K562 (cell line): ENCODE measurements around the gene METTL25B. TPM values are rescaled to one million over a fixed set of nuclear protein-coding genes. Genes with fewer than 3 reads are reported as not detected.
A peak's percentile ranks its signal among the peaks of the same experiment; 100 is the strongest.

ENCODE experiments used
- E2F1 ChIP-seq: sonication (generic); formaldehyde crosslinking; IDR thresholded peaks from 2 replicates; pipeline ENCODE4 v1.8.1; 2023; ENCODE audit warnings: mild to moderate bottlenecking, missing genetic modification reagents, moderate library complexity
- FOSL1 ChIP-seq: fragments of 200-800 bp; sonication (Bioruptor generic); conservative IDR thresholded peaks from 2 replicates; pipeline ENCODE4 v1.6.1; 2016; ENCODE audit warnings: missing genetic modification characterization, missing compliant biosample characterization
- HDAC1 ChIP-seq, 2 experiments: fragments of 450-650 bp; IDR thresholded peaks; 2 replicates each; pipeline ENCODE4 v1.6.1; 2016 to 2017; ENCODE audit warnings: inconsistent platforms in 1 of 2, mild to moderate bottlenecking in 1 of 2, moderate library complexity in 1 of 2
- JUN ChIP-seq, 2 experiments: sonication (generic) in 1 of 2; formaldehyde crosslinking in 1 of 2; IDR thresholded peaks; 2 replicates each; pipeline versions ENCODE4 v1.6.1 to v1.8.0; 2012 to 2022; ENCODE audit warnings: borderline replicate concordance in 2 of 2, mild to moderate bottlenecking in 2 of 2, improper control_type of control experiment in 1 of 2, low read depth in 1 of 2, low read length in 1 of 2, missing genetic modification reagents in 1 of 2
- KDM1A ChIP-seq, 2 experiments: fragments of 450-650 bp; IDR thresholded peaks; 2 replicates each; pipeline ENCODE4 v1.6.1; 2016; ENCODE audit warnings: mild to moderate bottlenecking in 2 of 2
- MECOM ChIP-seq: fragments of 250-450 bp; sonication (Bioruptor Pico); IDR thresholded peaks from 2 replicates; pipeline ENCODE4 v1.8.0; 2022; ENCODE audit warnings: inconsistent platforms
- RAD21 ChIP-seq, 2 experiments: fragments of 250-450 bp in 1 of 2; fragments of 450-650 bp in 1 of 2; sonication (Bioruptor Pico) in 1 of 2; formaldehyde crosslinking in 1 of 2; IDR thresholded peaks in 1 of 2; conservative IDR thresholded peaks in 1 of 2; 2 replicates each; pipeline versions ENCODE4 v1.4.0 to v1.8.0; 2020 to 2022; ENCODE audit warnings: mild to moderate bottlenecking in 2 of 2, moderate library complexity in 1 of 2
- RBM39 ChIP-seq: fragments of 200-400 bp; formaldehyde crosslinking; optimal IDR thresholded peaks from 2 replicates; pipeline ENCODE3; 2018; ENCODE audit warnings: low read depth, low read length
- REST ChIP-seq, 2 experiments: fragments of 450-650 bp; formaldehyde crosslinking in 1 of 2; IDR thresholded peaks; 2 replicates each; pipeline versions ENCODE4 v1.4.0 to v1.6.1; 2014 to 2020; ENCODE audit warnings: mild to moderate bottlenecking in 2 of 2, borderline replicate concordance in 1 of 2, low read depth in 1 of 2
- SPI1 ChIP-seq: IDR thresholded peaks from 2 replicates; pipeline ENCODE4 v1.6.1; 2011; ENCODE audit warnings: low read depth, low read length, control low read depth, borderline replicate concordance
- ZFP36 ChIP-seq: fragments of 150-350 bp; IDR thresholded peaks from 2 replicates; pipeline ENCODE4 v1.6.1; 2018; ENCODE audit warnings: low read length, low read depth; ENCODE audit not compliant: partially characterized antibody
- ZNF449 ChIP-seq: fragments of 250-450 bp; sonication (Bioruptor Pico); IDR thresholded peaks from 2 replicates; pipeline ENCODE4 v1.8.0; 2022; ENCODE audit warnings: moderate library complexity, mild to moderate bottlenecking, inconsistent platforms
- polyA plus RNA-seq, 8 experiments: library from polyadenylated mRNA; depleted of rRNA in 4 of 8; stranded (reverse) in 5 of 8; unstranded in 3 of 8; fragments of >200 nt; fragmentation: Nextera tagmentation in 2 of 8; fragmentation: Illumina TruSeq in 1 of 8; extraction: Ambion mirVana in 2 of 8; extraction: Trizol in 1 of 8; gene quantifications; 2 replicates each; pipeline versions ENCODE4 v1.2.1 to v1.2.3, GENCODE V29; 2011 to 2014; ENCODE audit warnings: inconsistent platforms in 1 of 8, missing spikeins in 1 of 8
- total RNA-seq, 7 experiments: library from RNA; depleted of rRNA in 6 of 7; stranded (reverse); fragments of >200 nt in 6 of 7; fragmentation: Illumina TruSeq in 2 of 7; extraction: Trizol in 2 of 7; gene quantifications; 2 replicates each; pipeline versions ENCODE4 v1.2.1 to v1.2.3, GENCODE V29; 2011 to 2021; ENCODE audit warnings: low replicate concordance in 1 of 7

Gene METTL25B
- total and polyA plus RNA-seq, 9 of the 15 experiments (the other 6 are each of a cell fraction or from before 2014, with no cell fraction given), result 7.7 to 48.3 (median 33.1) TPM

- peak; percentile 21; the same call in 1 of the 2 replicates for TF ChIP-seq REST (IDR thresholded peaks at IDR 0.05; ENCODE audit: borderline replicate concordance)
- no peak for TF ChIP-seq REST (CRISPR knock-in tag; IDR thresholded peaks at IDR 0.05; ENCODE audit: low read depth)
- TF ChIP-seq SPI1, result peak; percentile 66; the same call in 1 of the 2 replicates
- no peak for TF ChIP-seq MECOM (CRISPR knock-in tag)
- TF ChIP-seq E2F1 (CRISPR knock-in tag), result no peak
- no peak for TF ChIP-seq HDAC1 (IDR thresholded peaks at IDR 0.05)
- peak in 1 of 2 experiments; percentile 55; a peak in 2 of 4 replicates for TF ChIP-seq RAD21 (CRISPR knock-in tag; conservative IDR thresholded peaks at IDR 0.05 in 1 of 2, IDR thresholded peaks at IDR 0.05 in 1 of 2)
- TF ChIP-seq RBM39, result no peak
- TF ChIP-seq JUN (IDR thresholded peaks at IDR 0.05; ENCODE audit: borderline replicate concordance, low read depth, low read length), result no peak
- TF ChIP-seq JUN (CRISPR knock-in tag; IDR thresholded peaks at IDR 0.05; ENCODE audit: borderline replicate concordance), result no peak
- TF ChIP-seq KDM1A (IDR thresholded peaks at IDR 0.05), result no peak
- TF ChIP-seq FOSL1, result peak; percentile 69
- TF ChIP-seq ZFP36, result peak; percentile 30
- TF ChIP-seq ZNF449 (CRISPR knock-in tag), result no peak
These were observed 44.0 kb upstream of the METTL25B start (continued) for GRCh38 chr1:156684227-156684782.
